Psoas muscle (tissue), 8 donors: ENCODE data around the gene TCF25. TPM values are rescaled to one million over a fixed set of nuclear protein-coding genes. Genes with fewer than 3 reads are reported as not detected.

ENCODE experiments used
- ATAC-seq, 4 donors: fragments of 200-7000 bp; cut with Tn5 transposase; one replicate each; pipeline ENCODE4 v1.9.1; 2020; ENCODE audit warnings: moderate library complexity in 3 of 4, mild to moderate bottlenecking in 2 of 4
- DNase-seq, 2 donors: peaks; one replicate each; pipeline ENCODE4 v3.0.0-alpha.2; 2020
- H3K27ac ChIP-seq: fragments of 200-600 bp; one replicate; pipeline ENCODE4 v1.8.0; 2022
- H3K27me3 ChIP-seq, 3 donors: fragments of 200-600 bp in 1 of 3; one replicate each; pipeline versions ENCODE4 v1.6.1 to v1.8.0; 2013 to 2022; ENCODE audit warnings: low read length in 2 of 3, mild to moderate bottlenecking in 2 of 3, moderate library complexity in 1 of 3; ENCODE audit not compliant: insufficient read depth in 3 of 3
- H3K36me3 ChIP-seq, 2 donors: fragments of 200-600 bp in 1 of 2; one replicate each; pipeline versions ENCODE4 v1.6.1 to v1.8.0; 2013 to 2022; ENCODE audit warnings: low read depth in 1 of 2, mild to moderate bottlenecking in 1 of 2, moderate library complexity in 1 of 2; ENCODE audit not compliant: insufficient read depth in 1 of 2
- H3K4me1 ChIP-seq: fragments of 200-600 bp; one replicate; pipeline ENCODE4 v1.8.0; 2022
- H3K4me3 ChIP-seq: fragments of 200-600 bp; one replicate; pipeline ENCODE4 v1.8.0; 2022; ENCODE audit warnings: mild to moderate bottlenecking
- H3K9me3 ChIP-seq: fragments of 200-600 bp; one replicate; pipeline ENCODE4 v1.8.0; 2022
- WGBS, 3 donors: extraction: QIAGEN DNeasy Blood & Tissue Kit; methylation state at CpG; one replicate each; pipeline versions ENCODE4 v1.1.6 to v1.1.7; 2013; 5-methylcytosine and 5-hydroxymethylcytosine counted together
- intact Hi-C, 2 donors: fragments of 100-400 bp; cut with DNase I; formaldehyde crosslinking; loops; one replicate each; pipeline versions ENCODE4 v1.11.0 to v1.14.2; 2022
- polyA plus RNA-seq, 3 donors: library from polyadenylated mRNA; stranded (reverse); fragments of 200-250 nt; gene quantifications; one replicate each; pipeline ENCODE4 v1.2.3, GENCODE V29; 2013
- total RNA-seq, 4 donors: library from RNA; stranded (reverse); fragmentation: NEBNext Ultra II Directional in 2 of 4; extraction: Animal tissue kit (Norgen Biotek cat#: 25700) in 2 of 4; gene quantifications; one replicate each; pipeline versions ENCODE4 v1.2.1 to v1.2.4, GENCODE V29; 2021 to 2023
- TF ChIP-seq, protein P1 (sequence below): fragments of 200-600 bp; IDR thresholded peaks from one replicate; pipeline ENCODE4 v1.8.0; 2022; ENCODE audit warnings: antibody characterized with exemption
- donor health status: healthy with polysubstance abuse.
- donor health status: DM: no; HTN: no; CAD: no; lungs with moderate emphysema.
- donor health status: Bipolar disorder and iron deficiency.
- donor health status: healthy.
- donor health status: DM: yes; HTN: yes; CAD: no.
- donor health status: DM: no; HTN: no; CAD: no.
- donor health status: DM: no; HTN: no; CAD: no.
- donor health status: DM: yes; HTN: yes; CAD: no.

TCF25 gene
- total and polyA plus RNA-seq, 7 donors, result 46.1 to 93.6 (median 57.6) TPM

GRCh38 chr16:89955001-89955685 lies 81.8 kb downstream of the TCF25 start:
- intact Hi-C loops, result no loop called here
- Histone ChIP-seq H3K9me3 (no peaks in the 10 kb centered on the region), H3K36me3 (peaks cover 0 to 47% of the 10 kb centered on the region in 2 donors), H3K27me3 (no peaks in the 10 kb centered on the region), H3K27ac (no peak overlapping the region), H3K4me3 (no peak overlapping the region), H3K4me1 (no peaks in the 10 kb centered on the region)
- TF ChIP-seq, protein P1, sequence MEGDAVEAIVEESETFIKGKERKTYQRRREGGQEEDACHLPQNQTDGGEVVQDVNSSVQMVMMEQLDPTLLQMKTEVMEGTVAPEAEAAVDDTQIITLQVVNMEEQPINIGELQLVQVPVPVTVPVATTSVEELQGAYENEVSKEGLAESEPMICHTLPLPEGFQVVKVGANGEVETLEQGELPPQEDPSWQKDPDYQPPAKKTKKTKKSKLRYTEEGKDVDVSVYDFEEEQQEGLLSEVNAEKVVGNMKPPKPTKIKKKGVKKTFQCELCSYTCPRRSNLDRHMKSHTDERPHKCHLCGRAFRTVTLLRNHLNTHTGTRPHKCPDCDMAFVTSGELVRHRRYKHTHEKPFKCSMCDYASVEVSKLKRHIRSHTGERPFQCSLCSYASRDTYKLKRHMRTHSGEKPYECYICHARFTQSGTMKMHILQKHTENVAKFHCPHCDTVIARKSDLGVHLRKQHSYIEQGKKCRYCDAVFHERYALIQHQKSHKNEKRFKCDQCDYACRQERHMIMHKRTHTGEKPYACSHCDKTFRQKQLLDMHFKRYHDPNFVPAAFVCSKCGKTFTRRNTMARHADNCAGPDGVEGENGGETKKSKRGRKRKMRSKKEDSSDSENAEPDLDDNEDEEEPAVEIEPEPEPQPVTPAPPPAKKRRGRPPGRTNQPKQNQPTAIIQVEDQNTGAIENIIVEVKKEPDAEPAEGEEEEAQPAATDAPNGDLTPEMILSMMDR, result no peak
- WGBS, 3 donors, result 87 to 96% (median 90%) methylated on average over 15 of the region's 15 CpGs
- DNase-seq (peak in 1 of 2 donors; percentile 14), ATAC-seq (no peak)

GRCh38 chr16:89956505-89957215 lies 83.3 kb downstream of the TCF25 start:
- TF ChIP-seq, protein P1, result no peak
- Histone ChIP-seq H3K4me3 (no peak overlapping the region), H3K27ac (no peak overlapping the region), H3K9me3 (no peaks in the 10 kb centered on the region), H3K4me1 (no peaks in the 10 kb centered on the region), H3K36me3 (peaks cover 0 to 62% of the 10 kb centered on the region in 2 donors), H3K27me3 (no peaks in the 10 kb centered on the region)
- no peak for DNase-seq
- ATAC-seq, result no peak
- WGBS, 3 donors, result 89 to 93% (median 91%) methylated on average over 15 of the region's 15 CpGs
- intact Hi-C loops, result no loop called here

- no peaks in the 10 kb centered on the region for H3K27me3 ChIP-seq
- ATAC-seq (no peak), DNase-seq (no peak)
- TF ChIP-seq, protein P1, result no peak
- H3K4me3 ChIP-seq, result peak overlapping the region; percentile 28
- 91 to 92% (median 92%) methylated on average over 22 to 23 of the region's 23 CpGs for WGBS, 3 donors
- intact Hi-C loops, result no loop called here
- no peaks in the 10 kb centered on the region for H3K9me3 ChIP-seq
- H3K36me3 ChIP-seq, result peaks cover 0 to 66% of the 10 kb centered on the region in 2 donors
- H3K4me1 ChIP-seq, result no peaks in the 10 kb centered on the region
- no peak overlapping the region for H3K27ac ChIP-seq
Measured at GRCh38 chr16:89957216-89957785, 83.9 kb downstream of the TCF25 start.

DNA sequence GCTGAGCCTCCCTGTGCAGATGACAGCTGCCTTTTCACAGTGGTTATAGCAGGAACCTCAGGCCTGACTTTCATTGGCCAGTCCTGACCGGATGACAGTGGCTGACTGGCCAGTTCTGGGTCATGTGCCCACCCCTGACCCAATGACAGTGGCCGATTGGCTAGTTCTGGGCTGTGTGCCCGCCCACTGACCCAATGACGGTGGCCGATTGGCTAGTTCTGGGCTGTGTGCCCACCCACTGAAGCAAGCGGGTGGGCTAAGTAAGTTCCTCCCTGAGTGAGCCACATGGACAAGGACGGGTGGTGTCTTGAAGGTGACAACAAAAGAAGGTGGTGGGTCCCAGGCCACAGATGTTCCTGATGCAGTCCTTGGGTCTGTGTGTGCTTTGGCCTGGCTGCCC lies 84.7 kb downstream of the TCF25 start:
- ATAC-seq, result peak; percentile 47 to 80 (median 62)
- WGBS, 3 donors, result 87 to 90% (median 88%) methylated on average over 7 of the region's 7 CpGs
- no peak overlapping the region for H3K4me3 ChIP-seq

More for the DNA sequence above, 84.7 kb downstream of the TCF25 start:
- Histone ChIP-seq H3K9me3 (no peaks in the 10 kb centered on the region), H3K27me3 (no peaks in the 10 kb centered on the region), H3K27ac (no peak overlapping the region), H3K36me3 (peaks cover 0 to 70% of the 10 kb centered on the region in 2 donors), H3K4me1 (no peaks in the 10 kb centered on the region)
- DNase-seq, result peak in 1 of 2 donors; percentile 70
- TF ChIP-seq, protein P1, result no peak
- intact Hi-C loops, result no loop called here
